Measurements from ENCODE around the gene ANKUB1. TPM values are rescaled to one million over a fixed set of nuclear protein-coding genes. Genes with fewer than 3 reads are reported as not detected.
A peak's percentile ranks its signal among the peaks of the same experiment; 100 is the strongest.
"Not testable (repeated sequence)": the region's sequence is repeated elsewhere in the genome, so short reads cannot be mapped to it uniquely, and the experiment has no call there.

The ANKUB1 gene
- total and polyA plus RNA-seq, 7 donors, result 2.9 TPM; not detected in 6

GRCh38 chr3:149832086-149832485 lies 39.7 kb upstream of the ANKUB1 start:
- peak in 1 of 4 donors; percentile 47 for ATAC-seq
- 93 to 98% (median 95%) methylated on average over 1 of the region's 1 CpG for WGBS, 3 donors
- H3K36me3 ChIP-seq (ENCODE audit: insufficient read depth in 1 of 2, low read depth in 1 of 2), result no peaks in the 10 kb centered on the region
- peaks cover 17% of the 10 kb centered on the region for H3K4me1 ChIP-seq
- no peak for TF ChIP-seq CTCF (IDR thresholded peaks at IDR 0.05)
- H3K27ac ChIP-seq, result no peak overlapping the region
- H3K4me3 ChIP-seq, result no peak overlapping the region
- DNase-seq, result no peak
- H3K27me3 ChIP-seq (ENCODE audit: insufficient read depth in 3 of 3, low read length in 2 of 3), result no peaks in the 10 kb centered on the region
- intact Hi-C loops (cut with DNase I), result no loop called here
- H3K9me3 ChIP-seq, result peaks cover 26% of the 10 kb centered on the region

- no peak for TF ChIP-seq CTCF (IDR thresholded peaks at IDR 0.05)
- no peak overlapping the region for H3K27ac ChIP-seq
- 99% methylated on average over 4 of the region's 4 CpGs for WGBS, 3 donors
- no peak for DNase-seq
- no peak for ATAC-seq
- no peaks in the 10 kb centered on the region for H3K27me3 ChIP-seq (ENCODE audit: insufficient read depth in 3 of 3, low read length in 2 of 3)
- peaks cover 26% of the 10 kb centered on the region for H3K9me3 ChIP-seq
- peaks cover 16% of the 10 kb centered on the region for H3K4me1 ChIP-seq
- intact Hi-C loops (cut with DNase I), result no loop called here
- H3K4me3 ChIP-seq, result no peak overlapping the region
- no peaks in the 10 kb centered on the region for H3K36me3 ChIP-seq (ENCODE audit: insufficient read depth in 1 of 2, low read depth in 1 of 2)
Observed at GRCh38 chr3:149831321-149831720, 39.0 kb upstream of the ANKUB1 start.

GRCh38 chr3:149830902-149831301 lies 38.5 kb upstream of the ANKUB1 start:
- no peak for TF ChIP-seq CTCF (IDR thresholded peaks at IDR 0.05)
- no peak for DNase-seq
- H3K36me3 ChIP-seq (ENCODE audit: insufficient read depth in 1 of 2, low read depth in 1 of 2), result no peaks in the 10 kb centered on the region
- 91 to 94% (median 94%) methylated on average over 2 of the region's 2 CpGs for WGBS, 3 donors
- intact Hi-C loops (cut with DNase I), result no loop called here
- ATAC-seq, result no peak
- peaks cover 16% of the 10 kb centered on the region for H3K4me1 ChIP-seq
- H3K9me3 ChIP-seq, result peaks cover 26% of the 10 kb centered on the region
- no peak overlapping the region for H3K27ac ChIP-seq
- H3K4me3 ChIP-seq, result no peak overlapping the region
- H3K27me3 ChIP-seq (ENCODE audit: insufficient read depth in 3 of 3, low read length in 2 of 3), result no peaks in the 10 kb centered on the region

- ATAC-seq, DNase-seq: not testable (repeated sequence)
Observed at GRCh38 chr3:149829631-149830030, 37.3 kb upstream of the ANKUB1 start.

GRCh38 chr3:149828390-149828789 lies 36.0 kb upstream of the ANKUB1 start:
- Histone ChIP-seq H3K36me3 (ENCODE audit: insufficient read depth in 1 of 2, low read depth in 1 of 2) (no peaks in the 10 kb centered on the region), H3K9me3 (peaks cover 28% of the 10 kb centered on the region), H3K27ac (no peak overlapping the region), H3K4me3 (no peak overlapping the region), H3K27me3 (ENCODE audit: insufficient read depth in 3 of 3, low read length in 2 of 3) (no peaks in the 10 kb centered on the region), H3K4me1 (peaks cover 23% of the 10 kb centered on the region)
- 95 to 97% (median 97%) methylated on average over 1 of the region's 1 CpG for WGBS, 3 donors
- DNase-seq (no peak), ATAC-seq (no peak)
- intact Hi-C loops (cut with DNase I), result no loop called here
- TF ChIP-seq CTCF (IDR thresholded peaks at IDR 0.05), result no peak

More at GRCh38 chr3:149829631-149830030, 37.3 kb upstream of the ANKUB1 start:
- H3K9me3 ChIP-seq, result peaks cover 26% of the 10 kb centered on the region
- WGBS, 3 donors, result 90 to 95% (median 92%) methylated on average over 4 of the region's 4 CpGs
- H3K27ac ChIP-seq; H3K27me3 ChIP-seq (ENCODE audit: insufficient read depth in 3 of 3, low read length in 2 of 3); intact Hi-C loops (cut with DNase I); H3K4me3 ChIP-seq; H3K36me3 ChIP-seq (ENCODE audit: insufficient read depth in 1 of 2, low read depth in 1 of 2): not testable (repeated sequence)
- peaks cover 23% of the 10 kb centered on the region for H3K4me1 ChIP-seq
